GM21786 (cell line): ENCODE measurements around the gene OR51I2.
A peak's percentile ranks its signal among the peaks of the same experiment; 100 is the strongest.

ENCODE experiments used
- ATAC-seq: cut with Tn5 transposase; IDR thresholded peaks from one replicate; pipeline ENCODE4 v1.9.1; 2021; ENCODE audit not compliant: unreplicated experiment

OR51I2 gene

GRCh38 chr11:5449023-5449422 is at the start of gene OR51I2:
Gene OR51I2, plus strand, starts transcription at chr11:5449323. Its CDS starts 4,166 bp downstream, at chr11:5453489.
- no peak for ATAC-seq

GRCh38 chr11:5405173-5405572 is 44.0 kb upstream of the OR51I2 start:
- ATAC-seq, result no peak

- ATAC-seq, result no peak
These were observed 28.1 kb upstream of the OR51I2 start for GRCh38 chr11:5420993-5421392.

DNA sequence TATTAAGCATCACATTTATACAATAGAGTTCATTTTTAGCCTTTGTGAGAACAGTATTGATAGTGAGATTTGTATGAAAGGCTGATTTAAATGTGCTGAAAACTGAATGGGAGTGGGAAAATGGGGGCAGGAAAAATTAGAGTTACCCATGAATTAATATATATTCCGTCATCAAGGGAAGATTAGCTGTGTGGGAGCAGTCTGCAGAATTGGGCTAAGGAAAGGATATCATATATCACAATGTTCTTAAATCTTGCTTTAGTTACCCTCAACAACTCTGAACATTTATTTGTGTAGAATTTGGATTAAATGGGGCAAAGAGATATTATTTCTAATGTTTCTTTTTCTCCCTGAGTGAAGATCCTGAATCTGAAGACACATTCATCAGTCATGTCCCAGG is 27.3 kb upstream of the OR51I2 start, which contains the start of gene OR51Q1:
Gene OR51Q1, plus strand, starts transcription at position 301 of the 400 bp plus-strand sequence. Its CDS starts 90 bp downstream, at position 391.
- no peak for ATAC-seq

DNA sequence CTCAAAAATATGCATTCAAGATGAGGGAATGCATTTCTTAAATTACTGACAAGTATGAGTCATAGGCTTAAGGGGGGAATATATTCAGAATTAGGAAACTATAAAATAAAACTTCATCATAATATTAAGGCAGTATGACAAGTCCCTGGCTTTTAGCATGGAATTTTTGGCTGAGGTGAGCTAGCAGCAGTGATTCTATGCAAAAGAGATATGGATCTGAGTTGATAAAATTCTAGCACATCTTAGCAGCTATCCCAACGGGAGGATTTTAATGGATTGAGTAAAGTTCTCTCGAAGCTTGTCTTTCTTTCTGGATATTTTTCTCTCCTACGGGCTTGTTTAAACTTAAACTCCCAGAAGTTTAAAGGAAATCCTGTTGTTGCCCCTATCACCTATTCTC is 26.0 kb upstream of the OR51I2 start:
- ATAC-seq, result no peak

DNA sequence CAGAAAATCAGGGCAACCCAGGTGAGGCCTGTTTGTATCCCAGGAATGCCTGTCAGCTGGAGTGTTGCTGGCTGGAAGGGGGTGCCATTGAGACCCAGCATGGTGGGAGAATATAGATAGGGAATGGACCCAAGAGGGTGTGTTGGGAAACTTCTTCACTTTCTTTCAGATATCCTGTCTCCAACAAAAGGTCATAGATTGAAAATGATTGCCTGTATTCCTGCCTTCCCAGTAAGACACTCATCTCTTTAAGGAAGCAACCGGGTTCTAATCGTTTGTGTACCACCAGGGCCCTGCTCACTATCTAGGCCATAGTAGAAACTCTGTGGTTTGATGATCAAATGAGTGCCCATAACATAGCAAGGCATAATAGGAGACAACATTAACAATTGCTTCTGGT is 7.7 kb upstream of the OR51I2 start, which contains the start of gene OR51I1:
Gene OR51I1, minus strand, starts transcription at position 101 of the 400 bp plus-strand sequence. Its CDS starts 0 bp downstream, at position 101.
- no peak for ATAC-seq

DNA sequence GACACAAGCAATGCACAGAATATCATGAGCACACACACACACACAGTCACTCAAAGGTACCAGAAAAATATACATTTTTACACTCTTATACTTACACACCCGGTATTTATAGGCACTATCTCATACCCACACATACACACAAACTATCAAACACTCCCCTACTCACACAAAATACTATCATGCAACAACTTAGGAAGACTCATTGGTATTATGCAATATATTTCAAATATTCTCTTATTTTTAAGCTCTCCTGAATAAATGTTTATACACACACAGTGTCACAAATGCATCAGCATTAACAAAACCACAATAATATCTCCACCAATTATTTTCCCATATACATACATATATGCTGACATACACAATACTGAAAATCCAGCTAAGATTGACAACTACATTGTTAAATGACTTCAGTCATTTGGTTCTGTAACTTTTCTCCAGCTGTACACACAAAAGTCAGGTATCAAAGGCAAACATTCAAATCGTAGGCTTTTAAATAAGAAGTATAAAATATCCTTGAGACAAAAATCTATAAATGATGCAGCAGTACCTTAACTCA is 5.2 kb upstream of the OR51I2 start:
- ATAC-seq, result no peak

- no peak for ATAC-seq
These were observed 309 bp downstream of the OR51I2 start for GRCh38 chr11:5449432-5449831.

GRCh38 chr11:5460983-5461621 is 12.0 kb downstream of the OR51I2 start:
- ATAC-seq, result no peak

GRCh38 chr11:5467527-5467926 is 18.4 kb downstream of the OR51I2 start:
- no peak for ATAC-seq

DNA sequence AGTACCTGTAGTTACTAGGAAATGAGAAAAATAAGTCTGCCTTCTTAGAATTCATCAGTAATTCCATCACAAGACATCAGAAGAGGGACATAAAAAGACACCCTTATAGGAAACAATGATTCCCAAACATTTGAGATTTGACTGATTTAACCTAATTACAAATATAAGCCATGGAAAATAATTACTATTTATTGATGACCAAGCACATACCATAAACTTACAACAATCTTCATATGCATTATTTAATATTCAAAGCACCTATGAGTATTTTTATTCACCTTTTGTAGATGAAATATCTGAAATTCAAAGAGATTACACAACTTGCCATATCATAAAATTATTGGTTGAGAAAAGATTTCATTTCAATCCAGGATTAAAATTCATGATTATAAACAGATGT is 24.8 kb downstream of the OR51I2 start:
- no peak for ATAC-seq

- peak; percentile 78 for ATAC-seq
These were observed 27.2 kb downstream of the OR51I2 start for GRCh38 chr11:5476186-5476819.

DNA sequence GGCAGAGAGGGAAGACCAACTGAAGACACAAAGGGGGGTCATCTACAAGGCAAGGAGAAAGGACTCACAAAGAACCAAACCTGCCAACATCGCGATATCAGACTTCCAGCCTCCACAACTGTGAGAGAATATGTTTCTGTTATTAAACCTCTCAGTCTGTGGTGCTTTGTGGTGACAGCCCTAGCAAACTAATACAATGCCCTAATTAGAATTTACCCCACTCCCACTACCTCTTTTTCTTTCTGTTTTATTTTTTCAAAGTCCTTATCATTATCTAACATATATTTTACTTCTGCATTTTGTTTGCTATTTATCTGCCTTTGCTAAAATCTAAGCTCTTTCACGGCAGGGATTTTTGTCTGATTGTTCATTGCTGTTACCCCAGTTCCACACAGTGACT is 36.9 kb downstream of the OR51I2 start:
- no peak for ATAC-seq

- ATAC-seq, result no peak
These were observed 37.3 kb downstream of the OR51I2 start for GRCh38 chr11:5486421-5486820.

GRCh38 chr11:5488385-5488784 is 39.3 kb downstream of the OR51I2 start, which contains the start of gene OR52D1:
Gene OR52D1, plus strand, starts transcription at chr11:5488685. Its CDS starts 22 bp downstream, at chr11:5488707.
- ATAC-seq, result no peak

GRCh38 chr11:5488798-5489399 is 39.8 kb downstream of the OR51I2 start:
- ATAC-seq, result no peak

GRCh38 chr11:5489576-5490357 is 40.6 kb downstream of the OR51I2 start:
- no peak for ATAC-seq

GRCh38 chr11:5499671-5500070 is 50.5 kb downstream of the OR51I2 start:
- no peak for ATAC-seq

DNA sequence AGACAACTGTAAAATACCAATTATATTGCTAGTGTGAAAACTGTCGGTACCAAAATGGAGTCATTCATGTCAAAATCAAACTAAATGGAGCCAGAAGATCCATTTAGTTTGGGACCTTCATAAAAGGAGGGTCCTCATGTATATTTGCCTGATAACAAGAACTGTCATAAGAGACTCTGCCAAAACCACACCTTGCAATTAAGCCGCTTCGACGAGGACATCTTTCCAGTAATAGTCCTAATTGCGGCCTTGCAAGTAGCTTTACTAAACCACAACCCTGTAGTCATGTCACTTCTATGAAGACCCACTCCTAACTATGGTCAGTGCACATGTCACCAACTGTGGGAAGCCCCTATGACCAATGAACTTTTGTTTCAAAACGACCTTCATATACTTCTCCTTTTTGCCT is 51.3 kb downstream of the OR51I2 start:
- no peak for ATAC-seq

- ATAC-seq, result no peak
These were observed 55.3 kb downstream of the OR51I2 start for GRCh38 chr11:5504403-5504921.
